Heart left ventricle (tissue), 13 donors: ENCODE results near the gene USO1.

Experiments used
- POLR2A ChIP-seq, 2 donors: fragments of 450-650 bp; IDR thresholded peaks; one replicate each; pipeline ENCODE4 v1.6.1; 2017; ENCODE audit warnings: antibody characterized with exemption in 2 of 2, mild to moderate bottlenecking in 2 of 2, moderate library complexity in 2 of 2
- TF ChIP-seq, protein P1 (sequence below), 12 donors: fragments of 200-600 bp; sonication (generic) in 4 of 12; IDR thresholded peaks; one replicate each; pipeline versions ENCODE4 v1.5.0 to v1.8.0; 2018 to 2022; ENCODE audit warnings: antibody characterized with exemption in 12 of 12, mild to moderate bottlenecking in 5 of 12
- donor health status: ischemic (EF 13 %, LVEDD 7.1; RV severe dilation, severe dysfunction).
- donor health status: DM: no; HTN: yes; CAD: no.
- donor health status: DM: no; HTN: no; CAD: no.
- donor health status: ischemic (EF 25% LVEDD 6.9; RV normal size, moderate dysfunction).
- donor health status: ischemic (EF 25% LVEDD 5.7; RV mildly dilated, moderate dysfunction).
- donor health status: ischemic (EF 35%, LVEDD 5.7; RV mildly dilated, moderate dysfunction).
- donor health status: nonischemic (EF 11% LVEDD 7.7; RV severe dilation, severe dysfunction).
- donor health status: DM: yes; HTN: yes; CAD: no.
- donor health status: PGD.
- donor health status: ischemic (EF 29% LVEDD 5.4; RV normal size, mild dysfunction).
- donor health status: nonischemic (EF 23%, LVEDD 6.1; RV moderate dilation, normal function).

DNA sequence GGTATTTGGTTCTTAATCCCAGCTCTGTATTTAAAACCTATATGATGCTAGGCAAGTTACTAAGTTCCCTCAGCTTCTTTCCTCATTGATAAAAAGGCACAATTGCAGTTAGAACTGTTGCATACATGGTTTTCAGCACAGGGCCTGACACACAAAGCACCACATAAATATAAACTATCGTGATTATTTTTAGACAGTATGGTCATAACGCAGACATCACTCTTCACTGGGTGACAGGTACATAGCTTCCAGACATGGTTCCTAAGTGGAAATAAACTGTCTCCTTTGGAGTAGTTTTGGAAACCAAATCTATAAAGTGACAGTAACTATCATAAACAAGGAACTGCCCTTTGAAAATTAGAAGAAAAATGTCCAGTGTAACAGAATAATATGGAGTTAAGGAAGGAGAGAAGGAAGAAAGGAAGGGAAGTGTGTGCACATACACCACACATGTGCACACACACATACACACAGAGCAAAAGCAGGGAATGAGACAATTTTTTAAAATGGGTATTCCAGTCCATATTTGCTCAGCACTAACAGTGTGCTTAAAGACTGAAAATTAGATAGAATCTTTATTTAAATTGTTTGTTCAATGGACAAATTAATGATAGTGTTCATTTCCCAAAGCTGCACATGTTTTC, 38.7 kb upstream of the USO1 start:
- TF ChIP-seq, protein P1, sequence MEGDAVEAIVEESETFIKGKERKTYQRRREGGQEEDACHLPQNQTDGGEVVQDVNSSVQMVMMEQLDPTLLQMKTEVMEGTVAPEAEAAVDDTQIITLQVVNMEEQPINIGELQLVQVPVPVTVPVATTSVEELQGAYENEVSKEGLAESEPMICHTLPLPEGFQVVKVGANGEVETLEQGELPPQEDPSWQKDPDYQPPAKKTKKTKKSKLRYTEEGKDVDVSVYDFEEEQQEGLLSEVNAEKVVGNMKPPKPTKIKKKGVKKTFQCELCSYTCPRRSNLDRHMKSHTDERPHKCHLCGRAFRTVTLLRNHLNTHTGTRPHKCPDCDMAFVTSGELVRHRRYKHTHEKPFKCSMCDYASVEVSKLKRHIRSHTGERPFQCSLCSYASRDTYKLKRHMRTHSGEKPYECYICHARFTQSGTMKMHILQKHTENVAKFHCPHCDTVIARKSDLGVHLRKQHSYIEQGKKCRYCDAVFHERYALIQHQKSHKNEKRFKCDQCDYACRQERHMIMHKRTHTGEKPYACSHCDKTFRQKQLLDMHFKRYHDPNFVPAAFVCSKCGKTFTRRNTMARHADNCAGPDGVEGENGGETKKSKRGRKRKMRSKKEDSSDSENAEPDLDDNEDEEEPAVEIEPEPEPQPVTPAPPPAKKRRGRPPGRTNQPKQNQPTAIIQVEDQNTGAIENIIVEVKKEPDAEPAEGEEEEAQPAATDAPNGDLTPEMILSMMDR (IDR thresholded peaks at IDR 0.05): no peak
- no peak for TF ChIP-seq POLR2A (IDR thresholded peaks at IDR 0.05)
